B cell (primary cell): ENCODE results near the gene ADAMTS2. TPM values are rescaled to one million over a fixed set of nuclear protein-coding genes. Genes with fewer than 3 reads are reported as not detected.

Experiments used
- ATAC-seq: fragments of 200-7000 bp; cut with Tn5 transposase; one replicate; pipeline ENCODE4 v1.10.0; 2021; ENCODE audit warnings: low read depth, mild to moderate bottlenecking, moderate number of reproducible peaks, moderate library complexity
- CTCF ChIA-PET: fragments of 350-600 bp; sonication (Branson Sonifier 250); formaldehyde crosslinking; loops from one replicate; lab custom pipeline; 2021; ENCODE audit warnings: antibody characterized with exemption, inconsistent platforms; lab: Charles Lee
- POLR2A ChIA-PET: fragments of 350-600 bp; sonication (Branson Sonifier 250); formaldehyde crosslinking; loops from one replicate; lab custom pipeline; 2021; ENCODE audit warnings: antibody characterized with exemption; lab: Charles Lee
- DNase-seq: peaks from one replicate; pipeline ENCODE4 v3.0.0; 2013
- H2AFZ ChIP-seq: 2 replicates; pipeline ENCODE4 v1.6.1; 2012; ENCODE audit warnings: mild to moderate bottlenecking, low read depth, low read length; ENCODE audit not compliant: insufficient read depth, poor library complexity, severe bottlenecking
- H3K27ac ChIP-seq, 2 donors: 1 replicate in 1 of 2; 2 replicates in 1 of 2; pipeline ENCODE4 v1.5.1; 2012 to 2013; ENCODE audit warnings: low read length in 2 of 2, mild to moderate bottlenecking in 2 of 2, moderate library complexity in 1 of 2
- H3K27me3 ChIP-seq, 4 experiments: fragments of 200-600 bp in 1 of 4; sonication (generic) in 1 of 4; replicated peaks in 1 of 4; 1 replicate in 2 of 4; 2 replicates in 2 of 4; pipeline versions ENCODE4 v1.6.1 to v1.7.0; 2013 to 2016; ENCODE audit warnings: low read length in 3 of 4, mild to moderate bottlenecking in 2 of 4, mixed read lengths in 1 of 4, moderate library complexity in 1 of 4; ENCODE audit not compliant: insufficient read depth in 4 of 4, control insufficient read depth in 3 of 4; ENCODE audit errors: control extremely low read depth in 1 of 4
- H3K36me3 ChIP-seq, 2 experiments: replicated peaks in 1 of 2; 1 replicate in 1 of 2; 2 replicates in 1 of 2; pipeline versions ENCODE4 v1.6.1 to v1.7.1; 2013; ENCODE audit warnings: low read length in 1 of 2; ENCODE audit not compliant: insufficient read depth in 2 of 2, control insufficient read depth in 1 of 2; ENCODE audit errors: control extremely low read depth in 1 of 2, extremely low read depth in 1 of 2
- H3K4me1 ChIP-seq, 2 donors: fragments of 200-600 bp in 1 of 2; sonication (generic) in 1 of 2; 1 replicate in 1 of 2; 2 replicates in 1 of 2; pipeline versions ENCODE4 v1.5.1 to v1.6.1; 2013 to 2017; ENCODE audit warnings: low read length in 2 of 2; ENCODE audit not compliant: control insufficient read depth in 2 of 2, insufficient read depth in 2 of 2
- H3K4me2 ChIP-seq: replicated peaks from 2 replicates; pipeline ENCODE3; 2012; ENCODE audit warnings: mild to moderate bottlenecking, low read depth, low read length; ENCODE audit not compliant: poor library complexity, severe bottlenecking
- H3K4me3 ChIP-seq, 5 experiments: fragments of 200-600 bp in 1 of 5; sonication (generic) in 1 of 5; 1 replicate in 3 of 5; 2 replicates in 2 of 5; pipeline versions ENCODE4 v1.5.1 to v1.7.0; 2011 to 2016; ENCODE audit warnings: low read length in 4 of 5, mild to moderate bottlenecking in 4 of 5, low read depth in 2 of 5, control low read depth in 1 of 5, moderate library complexity in 1 of 5; ENCODE audit not compliant: insufficient read depth in 1 of 5; ENCODE audit errors: control extremely low read depth in 1 of 5, extremely low read depth in 1 of 5
- H3K79me2 ChIP-seq: fragments of 200-600 bp; sonication (generic); one replicate; pipeline ENCODE4 v1.6.0; 2016; ENCODE audit warnings: low read length; ENCODE audit not compliant: control insufficient read depth, insufficient read depth
- H3K9ac ChIP-seq: fragments of 200-600 bp; sonication (generic); 2 replicates; pipeline ENCODE4 v1.6.1; 2017; ENCODE audit warnings: mild to moderate bottlenecking, low read length, moderate library complexity
- H3K9me3 ChIP-seq, 3 donors: one replicate each; pipeline versions ENCODE4 v1.6.1 to v1.7.1; 2013; ENCODE audit warnings: low read length in 2 of 3; ENCODE audit not compliant: control insufficient read depth in 2 of 3, insufficient read depth in 1 of 3; ENCODE audit errors: control extremely low read depth in 1 of 3
- H4K20me1 ChIP-seq: 2 replicates; pipeline ENCODE4 v1.6.0; 2012; ENCODE audit warnings: mild to moderate bottlenecking, low read length; ENCODE audit not compliant: insufficient read depth, control insufficient read depth, poor library complexity, severe bottlenecking
- H3K27ac Mint-ChIP-seq: one replicate; pipeline ENCODE4 v1.8.0; 2021; ENCODE audit warnings: mixed read lengths
- H3K27me3 Mint-ChIP-seq: one replicate; pipeline ENCODE4 v1.8.0; 2021; ENCODE audit warnings: mixed read lengths
- H3K4me1 Mint-ChIP-seq: one replicate; pipeline ENCODE4 v1.8.0; 2021; ENCODE audit warnings: mixed read lengths
- H3K4me3 Mint-ChIP-seq: one replicate; pipeline ENCODE4 v1.8.0; 2021; ENCODE audit warnings: mixed read lengths
- H3K9me3 Mint-ChIP-seq: one replicate; pipeline ENCODE4 v1.8.0; 2022; ENCODE audit warnings: mixed read lengths; ENCODE audit not compliant: insufficient read depth
- EZH2 ChIP-seq: IDR thresholded peaks from 2 replicates; pipeline ENCODE4 v1.6.1; 2012; ENCODE audit warnings: borderline replicate concordance, low read depth, mild to moderate bottlenecking, moderate library complexity, low read length; ENCODE audit not compliant: insufficient read depth, poor library complexity, severe bottlenecking
- WGBS: methylation state at CpG from one replicate; pipeline ENCODE4 v1.1.5; 2013; ENCODE audit warnings: missing lambda C conversion rate; ENCODE audit not compliant: insufficient coverage; 5-methylcytosine and 5-hydroxymethylcytosine counted together
- intact Hi-C: fragments of 100-400 bp; cut with micrococcal nuclease; formaldehyde crosslinking; loops from one replicate; pipeline ENCODE4 v1.10.0; 2022
- polyA minus RNA-seq: library from RNA; depleted of rRNA, polyadenylated mRNA; stranded (reverse); fragments of >200 nt; gene quantifications from 2 replicates; pipeline ENCODE4 v1.2.3, GENCODE V29; 2012
- polyA plus RNA-seq: library from polyadenylated mRNA; depleted of rRNA; stranded (reverse); fragments of >200 nt; gene quantifications from 2 replicates; pipeline ENCODE4 v1.2.3, GENCODE V29; 2012
- total RNA-seq, 2 donors: library from RNA; stranded (reverse); fragments of 120-200 nt in 1 of 2; gene quantifications; 1 replicate in 1 of 2; 2 replicates in 1 of 2; pipeline versions ENCODE4 v1.2.3 to v1.2.4, GENCODE V29; 2013 to 2022
- TF ChIP-seq, protein P1 (sequence below): fragments of 200-600 bp; IDR thresholded peaks from one replicate; pipeline ENCODE4 v1.8.0; 2022; ENCODE audit warnings: antibody characterized with exemption, mild to moderate bottlenecking

Gene ADAMTS2
- total RNA-seq: not detected in 2 replicates
- 0.58 TPM for total RNA-seq (2013)
- not detected in 2 replicates for polyA plus RNA-seq
- polyA minus RNA-seq: not detected in 2 replicates

- intact Hi-C loops: no loop called here
- WGBS: 7% methylated on average over 59 of the region's 67 CpGs
- TF ChIP-seq EZH2: no peak
- TF ChIP-seq, protein P1, sequence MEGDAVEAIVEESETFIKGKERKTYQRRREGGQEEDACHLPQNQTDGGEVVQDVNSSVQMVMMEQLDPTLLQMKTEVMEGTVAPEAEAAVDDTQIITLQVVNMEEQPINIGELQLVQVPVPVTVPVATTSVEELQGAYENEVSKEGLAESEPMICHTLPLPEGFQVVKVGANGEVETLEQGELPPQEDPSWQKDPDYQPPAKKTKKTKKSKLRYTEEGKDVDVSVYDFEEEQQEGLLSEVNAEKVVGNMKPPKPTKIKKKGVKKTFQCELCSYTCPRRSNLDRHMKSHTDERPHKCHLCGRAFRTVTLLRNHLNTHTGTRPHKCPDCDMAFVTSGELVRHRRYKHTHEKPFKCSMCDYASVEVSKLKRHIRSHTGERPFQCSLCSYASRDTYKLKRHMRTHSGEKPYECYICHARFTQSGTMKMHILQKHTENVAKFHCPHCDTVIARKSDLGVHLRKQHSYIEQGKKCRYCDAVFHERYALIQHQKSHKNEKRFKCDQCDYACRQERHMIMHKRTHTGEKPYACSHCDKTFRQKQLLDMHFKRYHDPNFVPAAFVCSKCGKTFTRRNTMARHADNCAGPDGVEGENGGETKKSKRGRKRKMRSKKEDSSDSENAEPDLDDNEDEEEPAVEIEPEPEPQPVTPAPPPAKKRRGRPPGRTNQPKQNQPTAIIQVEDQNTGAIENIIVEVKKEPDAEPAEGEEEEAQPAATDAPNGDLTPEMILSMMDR: no peak
- Histone ChIP-seq H3K4me3 (no peak within 1 kb of the TSS), H3K79me2 (no peaks in the 10 kb centered on the region), H3K4me2 (peak within 1 kb of the TSS; percentile 52), H3K27me3 (peaks cover 0 to 46% (median 12%) of the 10 kb centered on the region in 4 experiments), H3K27ac (no peak within 1 kb of the TSS), H3K4me1 (peaks cover 10 to 11% of the 10 kb centered on the region in 2 donors), H4K20me1 (no peaks in the 10 kb centered on the region), H2AFZ (peak within 1 kb of the TSS; percentile 22), H3K9me3 (peaks cover 0 to 4% (median 0%) of the 10 kb centered on the region in 3 donors), H3K9ac (no peak within 1 kb of the TSS), H3K36me3 (no peaks in the 10 kb centered on the region)
- ChIA-PET CTCF (no interaction called here), POLR2A (no interaction called here)
- H3K4me3 Mint-ChIP-seq: peak within 1 kb of the TSS; percentile 12
- H3K27ac Mint-ChIP-seq: no peak within 1 kb of the TSS
- DNase-seq: no peak
- ATAC-seq: no peak
- peaks cover 9% of the 10 kb centered on the region for H3K4me1 Mint-ChIP-seq
- H3K9me3 Mint-ChIP-seq: no peaks in the 10 kb centered on the region
- peaks cover 58% of the 10 kb centered on the region for H3K27me3 Mint-ChIP-seq
Measured at GRCh38 chr5:179345433-179346321, at the start of gene ADAMTS2. Gene ADAMTS2, minus strand, starts transcription at chr5:179345461. Its CDS starts 133 bp downstream, at chr5:179345328.

- Mint-ChIP-seq H3K4me3 (no peak overlapping the region), H3K4me1 (no peaks in the 10 kb centered on the region), H3K9me3 (peaks cover 16% of the 10 kb centered on the region), H3K27ac (no peak overlapping the region), H3K27me3 (peaks cover 8% of the 10 kb centered on the region)
- DNase-seq (no peak), ATAC-seq (no peak)
- WGBS: no CpG with 5 or more reads among the region's 4 CpGs
- intact Hi-C loops: no loop called here
- peaks cover 4 to 26% (median 21%) of the 10 kb centered on the region in 3 donors for H3K9me3 ChIP-seq
- no peaks in the 10 kb centered on the region for H3K27me3 ChIP-seq
- no peak overlapping the region for H3K4me2 ChIP-seq
- no peaks in the 10 kb centered on the region for H3K4me1 ChIP-seq
- H2AFZ ChIP-seq: no peak overlapping the region
- no peak overlapping the region for H3K9ac ChIP-seq
- POLR2A ChIA-PET: no interaction called here
- CTCF ChIA-PET: no interaction called here
- H4K20me1 ChIP-seq: no peaks in the 10 kb centered on the region
- no peaks in the 10 kb centered on the region for H3K36me3 ChIP-seq
- H3K79me2 ChIP-seq: no peaks in the 10 kb centered on the region
- no peak overlapping the region for H3K4me3 ChIP-seq
- TF ChIP-seq, protein P1: no peak
- no peak for TF ChIP-seq EZH2
- H3K27ac ChIP-seq: no peak overlapping the region
Measured at GRCh38 chr5:179393078-179393477, 47.8 kb upstream of the ADAMTS2 start.
